Measurements from ENCODE around the gene SYNM. TPM values are rescaled to one million over a fixed set of nuclear protein-coding genes. Genes with fewer than 3 reads are reported as not detected.

SYNM gene
- total RNA-seq, 1 experiment from 2014 or later: 3.3 TPM

- TF ChIP-seq REST (IDR thresholded peaks at IDR 0.05; ENCODE audit: low read depth) (no peak), EZH2 (IDR thresholded peaks at IDR 0.05) (no peak), RAD21 (IDR thresholded peaks at IDR 0.05; ENCODE audit: low read depth) (no peak), TCF7L2 (IDR thresholded peaks at IDR 0.05; ENCODE audit: borderline replicate concordance, extremely low read depth, insufficient read depth, insufficient read length) (no peak), POLR2A (IDR thresholded peaks at IDR 0.05; ENCODE audit: borderline replicate concordance, extremely low read depth, insufficient read depth, insufficient read length) (no peak), YY1 (IDR thresholded peaks at IDR 0.05; ENCODE audit: extremely low read depth, insufficient replicate concordance, low read depth, low read length) (no peak), ZBTB33 (IDR thresholded peaks at IDR 0.05; ENCODE audit: extremely low read depth, insufficient replicate concordance, low read length) (no peak)
These were observed 36.7 kb upstream of the SYNM start (continued) for GRCh38 chr15:99068186-99068585.

- H2AFZ ChIP-seq (ENCODE audit: low read depth, low read length, poor library complexity, severe bottlenecking): no peak overlapping the region
- RAD21 ChIA-PET (ENCODE audit: low non-redundant PET in 1 of 2, low total read pairs in 2 of 2, uncharacterized antibody in 2 of 2, unreplicated experiment in 2 of 2): no interaction called here
- no peaks in the 10 kb centered on the region for H3K27me3 ChIP-seq (ENCODE audit: insufficient read depth, low read length)
- intact Hi-C loops (cut with micrococcal nuclease): no loop called here
- POLR2A ChIA-PET: no interaction called here
- CTCF ChIA-PET: interaction anchor here (0.5 kb wide), 1 partner anchor 193 kb away, joined by 3 read pairs; no protein-coding TSS in a partner anchor
- H3K27ac ChIP-seq (ENCODE audit: low read depth, low read length): no peak overlapping the region
- H3K9me2 ChIP-seq (ENCODE audit: insufficient read depth): no peaks in the 10 kb centered on the region
- H3K9me3 ChIP-seq (ENCODE audit: control insufficient read depth in 1 of 2, insufficient read depth in 1 of 2, low read depth in 1 of 2, low read length in 2 of 2): no peaks in the 10 kb centered on the region
- no peak for ATAC-seq
- no peak overlapping the region for H3K4me3 ChIP-seq (replicated peaks in 1 of 2; ENCODE audit: low read depth in 1 of 2, low read length in 2 of 2)
- H3K4me2 ChIP-seq (ENCODE audit: low read length): no peak overlapping the region
- H4K20me1 ChIP-seq (ENCODE audit: insufficient read depth): no peaks in the 10 kb centered on the region
- no peak overlapping the region for H3K9ac ChIP-seq (ENCODE audit: low read length)
- H3K4me1 ChIP-seq (ENCODE audit: control insufficient read depth in 1 of 2, insufficient read depth in 2 of 2, low read length in 2 of 2): peaks cover 0 to 5% of the 10 kb centered on the region in 2 experiments; a peak in 2 of 4 replicates
- no peak for DNase-seq (ENCODE audit: low read depth, low spot score)
- H3K79me2 ChIP-seq (ENCODE audit: insufficient read depth, low read length): no peaks in the 10 kb centered on the region
- no TSS peak for BruUV-seq (replicated peaks)
- no peaks in the 10 kb centered on the region for H3K36me3 ChIP-seq (ENCODE audit: control insufficient read depth in 1 of 2, insufficient read depth in 2 of 2, low read length in 2 of 2)
- TF ChIP-seq EGR1 (IDR thresholded peaks at IDR 0.05; ENCODE audit: low read depth) (no peak), REST (IDR thresholded peaks at IDR 0.05; ENCODE audit: low read depth) (no peak), SIN3A (IDR thresholded peaks at IDR 0.05; ENCODE audit: low read depth) (no peak), ZFX (IDR thresholded peaks at IDR 0.05) (no peak), MAX (IDR thresholded peaks at IDR 0.05) (no peak), TCF7L2 (IDR thresholded peaks at IDR 0.05; ENCODE audit: borderline replicate concordance, extremely low read depth, insufficient read depth, insufficient read length) (no peak), ZNF274 (IDR thresholded peaks at IDR 0.05; ENCODE audit: low read depth, low read length) (no peak), POLR2AphosphoS5 (IDR thresholded peaks at IDR 0.05; ENCODE audit: low read depth, low read length) (no peak), POLR2A (IDR thresholded peaks at IDR 0.05; ENCODE audit: borderline replicate concordance, extremely low read depth, insufficient read depth, insufficient read length) (no peak), RAD21 (IDR thresholded peaks at IDR 0.05; ENCODE audit: low read depth) (no peak), SRF (IDR thresholded peaks at IDR 0.05; ENCODE audit: low read depth) (no peak), JUND (IDR thresholded peaks at IDR 0.05) (no peak), YY1 (IDR thresholded peaks at IDR 0.05; ENCODE audit: extremely low read depth, insufficient replicate concordance, low read depth, low read length) (no peak)
These were observed 34.7 kb upstream of the SYNM start for GRCh38 chr15:99070208-99070607.

Measured in HCT116 (cell line).